CD1c-positive myeloid dendritic cell (primary cell): ENCODE measurements around the gene LINC00237.

ENCODE experiments used
- DNase-seq: peaks from one replicate; pipeline ENCODE4 v3.0.0-alpha.2; 2016; ENCODE audit errors: extremely low spot score

Gene LINC00237

GRCh38 chr20:21125072-21125848 is 19.1 kb upstream of the LINC00237 start:
- peak; percentile 9 for DNase-seq

- DNase-seq, result no peak
Observed at GRCh38 chr20:21124190-21124589, 18.0 kb upstream of the LINC00237 start.

GRCh38 chr20:21118782-21119181 is 12.6 kb upstream of the LINC00237 start:
- no peak for DNase-seq

GRCh38 chr20:21118138-21118537 is 12.0 kb upstream of the LINC00237 start:
- DNase-seq, result no peak

GRCh38 chr20:21117521-21117920 is 11.4 kb upstream of the LINC00237 start:
- no peak for DNase-seq

GRCh38 chr20:21114584-21114983 is 8.4 kb upstream of the LINC00237 start:
- no peak for DNase-seq

- DNase-seq, result no peak
Observed at GRCh38 chr20:21113697-21114096, 7.5 kb upstream of the LINC00237 start.

- DNase-seq, result no peak
Observed at GRCh38 chr20:21111416-21111815, 5.3 kb upstream of the LINC00237 start.

- no peak for DNase-seq
Observed at GRCh38 chr20:21110811-21111210, 4.7 kb upstream of the LINC00237 start.

GRCh38 chr20:21109144-21109543 is 3.0 kb upstream of the LINC00237 start:
- no peak for DNase-seq

GRCh38 chr20:21105429-21106170 is 558 bp downstream of the LINC00237 start:
- DNase-seq, result no peak

GRCh38 chr20:21104921-21105320 is 1.2 kb downstream of the LINC00237 start:
- no peak for DNase-seq

GRCh38 chr20:21104466-21104761 is 1.7 kb downstream of the LINC00237 start:
- DNase-seq, result no peak

- no peak for DNase-seq
Observed at GRCh38 chr20:21103582-21104465, 2.3 kb downstream of the LINC00237 start.

- peak; percentile 53 for DNase-seq
Observed at GRCh38 chr20:21102603-21103311, 3.4 kb downstream of the LINC00237 start.

GRCh38 chr20:21101932-21102575 is 4.1 kb downstream of the LINC00237 start:
- DNase-seq, result no peak

- peak; percentile 23 for DNase-seq
Observed at GRCh38 chr20:21101453-21101931, 4.7 kb downstream of the LINC00237 start.

- peak; percentile 77 for DNase-seq
Observed at GRCh38 chr20:21100578-21101452, 5.3 kb downstream of the LINC00237 start.

GRCh38 chr20:21099751-21100577 is 6.2 kb downstream of the LINC00237 start:
- DNase-seq, result peak; percentile 45
